Caco-2 (cell line): ENCODE results near the gene GABRB1. TPM values are rescaled to one million over a fixed set of nuclear protein-coding genes. Genes with fewer than 3 reads are reported as not detected.

Experiments
- BruUV-seq: library from RNA; stranded (reverse); fragments of 400-500 nt; replicated peaks from 2 replicates; lab custom pipeline; 2021; lab: Mats Ljungman, UMichigan
- CTCF ChIA-PET: fragments of 300-600 bp; sonication (Branson Sonifier 250); formaldehyde crosslinking; loops from one replicate; lab custom pipeline; 2022; ENCODE audit warnings: antibody characterized with exemption; lab: Charles Lee
- POLR2A ChIA-PET: fragments of 300-600 bp; sonication (Branson Sonifier 250); formaldehyde crosslinking; loops from one replicate; lab custom pipeline; 2022; ENCODE audit warnings: antibody characterized with exemption; lab: Charles Lee
- DNase-seq, 2 experiments: peaks; one replicate each; pipeline versions ENCODE4 v3.0.0 to v3.0.0-alpha.2; 2020 to 2022
- H3K27me3 ChIP-seq: replicated peaks from 2 replicates; pipeline ENCODE4 v1.6.0; 2011; ENCODE audit warnings: low read length; ENCODE audit not compliant: control insufficient read depth, insufficient read depth
- H3K36me3 ChIP-seq: 2 replicates; pipeline ENCODE4 v1.5.1; 2011; ENCODE audit warnings: low read length; ENCODE audit not compliant: control insufficient read depth, insufficient read depth
- H3K4me1 ChIP-seq: fragments of 250-450 bp; sonication (Bioruptor Pico); 2 replicates; pipeline ENCODE4 v1.5.1; 2020; ENCODE audit warnings: mild to moderate bottlenecking
- H3K4me3 ChIP-seq: 2 replicates; pipeline ENCODE4 v1.5.1; 2011; ENCODE audit warnings: low read depth, mild to moderate bottlenecking, control low read depth, low read length
- H3K9me3 ChIP-seq: fragments of 250-450 bp; sonication (Bioruptor Pico); 2 replicates; pipeline ENCODE4 v1.5.1; 2020; ENCODE audit warnings: mild to moderate bottlenecking, moderate library complexity
- H3K27ac Mint-ChIP-seq: one replicate; pipeline ENCODE4 v1.8.0; 2022; ENCODE audit warnings: mixed read lengths; ENCODE audit not compliant: unreplicated experiment
- H3K27me3 Mint-ChIP-seq: one replicate; pipeline ENCODE4 v1.8.0; 2022; ENCODE audit warnings: mixed read lengths; ENCODE audit not compliant: insufficient read depth, unreplicated experiment
- H3K36me3 Mint-ChIP-seq: one replicate; pipeline ENCODE4 v1.8.0; 2022; ENCODE audit warnings: mild to moderate bottlenecking, mixed read lengths; ENCODE audit not compliant: insufficient read depth, unreplicated experiment
- H3K4me1 Mint-ChIP-seq: one replicate; pipeline ENCODE4 v1.8.0; 2022; ENCODE audit warnings: low read depth, mixed read lengths; ENCODE audit not compliant: unreplicated experiment
- H3K4me3 Mint-ChIP-seq: one replicate; pipeline ENCODE4 v1.8.0; 2022; ENCODE audit warnings: mild to moderate bottlenecking, moderate library complexity, mixed read lengths; ENCODE audit not compliant: unreplicated experiment
- H3K9me3 Mint-ChIP-seq: one replicate; pipeline ENCODE4 v1.8.0; 2022; ENCODE audit warnings: mixed read lengths; ENCODE audit not compliant: unreplicated experiment
- CTCF ChIP-seq, 2 experiments: fragments of 200-600 bp in 1 of 2; IDR thresholded peaks; 1 replicate in 1 of 2; 2 replicates in 1 of 2; pipeline versions ENCODE4 v1.5.1 to v1.8.0; 2011 to 2022; ENCODE audit warnings: antibody characterized with exemption in 1 of 2, control low read depth in 1 of 2, inconsistent platforms in 1 of 2, low read depth in 1 of 2, low read length in 1 of 2, mild to moderate bottlenecking in 1 of 2, moderate library complexity in 1 of 2; ENCODE audit not compliant: insufficient read depth in 1 of 2, severe bottlenecking in 1 of 2, unreplicated experiment in 1 of 2
- intact Hi-C: fragments of 100-400 bp; cut with micrococcal nuclease; formaldehyde crosslinking; loops from one replicate; pipeline ENCODE4 v1.10.0; 2022; ENCODE audit not compliant: unreplicated experiment
- total RNA-seq: library from RNA; stranded (reverse); gene quantifications from 2 replicates; pipeline ENCODE4 v1.2.3, GENCODE V29; 2022

The GABRB1 gene
- total RNA-seq, 1 experiment from 2014 or later = 10.3 TPM

- H3K27me3 Mint-ChIP-seq = no peaks in the 10 kb centered on the region
- ChIA-PET CTCF (no interaction called here), POLR2A (no interaction called here)
- H3K27me3 ChIP-seq = no peaks in the 10 kb centered on the region
- no peaks in the 10 kb centered on the region for H3K9me3 ChIP-seq
- H3K4me3 Mint-ChIP-seq = no peak overlapping the region
- no peaks in the 10 kb centered on the region for H3K36me3 ChIP-seq
- no peak overlapping the region for H3K4me3 ChIP-seq
- H3K9me3 Mint-ChIP-seq = no peaks in the 10 kb centered on the region
- H3K27ac Mint-ChIP-seq = no peak overlapping the region
- no TSS peak for BruUV-seq
- H3K4me1 ChIP-seq = no peaks in the 10 kb centered on the region
- H3K36me3 Mint-ChIP-seq = no peaks in the 10 kb centered on the region
- no peak for TF ChIP-seq CTCF (IDR thresholded peaks at IDR 0.05; ENCODE audit: insufficient read depth in 1 of 2, low read depth in 1 of 2, low read length in 1 of 2, severe bottlenecking in 1 of 2, unreplicated experiment in 1 of 2)
- intact Hi-C loops = no loop called here
- no peak for DNase-seq
- H3K4me1 Mint-ChIP-seq = no peaks in the 10 kb centered on the region
Observed at GRCh38 chr4:47207555-47207954, 176.2 kb downstream of the GABRB1 start.

DNA sequence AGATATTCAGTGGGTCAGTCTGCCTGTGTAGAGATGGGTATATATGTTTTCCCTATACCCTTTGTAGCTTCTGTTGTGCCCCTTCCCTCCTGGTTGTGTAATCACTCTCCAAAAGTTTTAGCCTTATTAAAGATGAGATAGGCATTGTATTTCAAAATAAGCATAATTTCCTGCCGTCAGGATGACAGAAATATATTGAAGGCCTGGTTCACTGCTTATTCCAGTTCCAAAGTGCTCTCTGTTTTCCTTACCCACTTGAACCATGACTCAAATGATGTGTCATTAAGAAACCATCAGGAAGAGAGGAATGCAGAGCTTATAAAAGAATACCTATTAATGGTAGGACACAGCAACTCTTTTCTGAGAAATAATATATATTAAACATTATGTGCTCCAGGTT is 178.5 kb downstream of the GABRB1 start:
- POLR2A ChIA-PET = no interaction called here
- H3K27me3 ChIP-seq = no peaks in the 10 kb centered on the region
- H3K4me3 Mint-ChIP-seq = no peak overlapping the region
- CTCF ChIA-PET = no interaction called here
- H3K9me3 ChIP-seq = no peaks in the 10 kb centered on the region
- TF ChIP-seq CTCF (IDR thresholded peaks at IDR 0.05; ENCODE audit: insufficient read depth in 1 of 2, low read depth in 1 of 2, low read length in 1 of 2, severe bottlenecking in 1 of 2, unreplicated experiment in 1 of 2) = no peak
- H3K36me3 Mint-ChIP-seq = no peaks in the 10 kb centered on the region
- H3K9me3 Mint-ChIP-seq = no peaks in the 10 kb centered on the region
- H3K36me3 ChIP-seq = no peaks in the 10 kb centered on the region
- no TSS peak for BruUV-seq
- no peaks in the 10 kb centered on the region for H3K27me3 Mint-ChIP-seq
- no peak for DNase-seq
- H3K4me3 ChIP-seq = no peak overlapping the region
- peaks cover 10% of the 10 kb centered on the region for H3K4me1 Mint-ChIP-seq
- intact Hi-C loops = no loop called here
- peaks cover 6% of the 10 kb centered on the region; the same call in 1 of the 2 replicates for H3K4me1 ChIP-seq
- H3K27ac Mint-ChIP-seq = no peak overlapping the region

DNA sequence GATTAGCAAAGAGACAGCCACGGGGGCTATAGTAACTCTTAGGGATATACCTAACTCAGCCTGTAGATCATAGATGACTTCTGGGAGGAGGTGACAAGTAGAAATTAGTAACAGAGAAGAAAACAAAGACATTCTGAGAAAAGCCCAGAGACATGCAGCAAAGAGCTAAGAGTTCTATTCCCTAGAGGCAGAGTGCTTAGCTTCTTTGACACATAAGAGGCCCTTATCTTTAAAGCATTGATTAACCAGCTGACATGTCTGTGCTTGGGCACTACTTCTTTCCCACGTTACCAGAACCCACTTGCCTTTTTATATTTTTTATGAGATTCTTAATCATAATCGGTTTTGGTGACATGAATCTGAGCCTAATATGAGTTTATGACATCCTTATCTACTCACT is 179.5 kb downstream of the GABRB1 start:
- H3K27me3 Mint-ChIP-seq = no peaks in the 10 kb centered on the region
- ChIA-PET CTCF (no interaction called here), POLR2A (no interaction called here)
- H3K4me1 Mint-ChIP-seq = peaks cover 10% of the 10 kb centered on the region
- H3K9me3 ChIP-seq = no peaks in the 10 kb centered on the region
- H3K36me3 ChIP-seq = no peaks in the 10 kb centered on the region
- no peak for DNase-seq
- no peaks in the 10 kb centered on the region for H3K36me3 Mint-ChIP-seq
- no TSS peak for BruUV-seq
- H3K27ac Mint-ChIP-seq = no peak overlapping the region
- intact Hi-C loops = no loop called here
- H3K4me3 Mint-ChIP-seq = no peak overlapping the region
- H3K4me3 ChIP-seq = no peak overlapping the region
- TF ChIP-seq CTCF (IDR thresholded peaks at IDR 0.05; ENCODE audit: insufficient read depth in 1 of 2, low read depth in 1 of 2, low read length in 1 of 2, severe bottlenecking in 1 of 2, unreplicated experiment in 1 of 2) = no peak
- H3K9me3 Mint-ChIP-seq = no peaks in the 10 kb centered on the region
- no peaks in the 10 kb centered on the region for H3K27me3 ChIP-seq
- peaks cover 6% of the 10 kb centered on the region; the same call in 1 of the 2 replicates for H3K4me1 ChIP-seq
